Measurements from ENCODE around the gene SLC37A1. TPM values are rescaled to one million over a fixed set of nuclear protein-coding genes. Genes with fewer than 3 reads are reported as not detected.
A peak's percentile ranks its signal among the peaks of the same experiment; 100 is the strongest.

Gene SLC37A1
- total RNA-seq, 1 experiment from 2014 or later: 37.7 TPM

DNA sequence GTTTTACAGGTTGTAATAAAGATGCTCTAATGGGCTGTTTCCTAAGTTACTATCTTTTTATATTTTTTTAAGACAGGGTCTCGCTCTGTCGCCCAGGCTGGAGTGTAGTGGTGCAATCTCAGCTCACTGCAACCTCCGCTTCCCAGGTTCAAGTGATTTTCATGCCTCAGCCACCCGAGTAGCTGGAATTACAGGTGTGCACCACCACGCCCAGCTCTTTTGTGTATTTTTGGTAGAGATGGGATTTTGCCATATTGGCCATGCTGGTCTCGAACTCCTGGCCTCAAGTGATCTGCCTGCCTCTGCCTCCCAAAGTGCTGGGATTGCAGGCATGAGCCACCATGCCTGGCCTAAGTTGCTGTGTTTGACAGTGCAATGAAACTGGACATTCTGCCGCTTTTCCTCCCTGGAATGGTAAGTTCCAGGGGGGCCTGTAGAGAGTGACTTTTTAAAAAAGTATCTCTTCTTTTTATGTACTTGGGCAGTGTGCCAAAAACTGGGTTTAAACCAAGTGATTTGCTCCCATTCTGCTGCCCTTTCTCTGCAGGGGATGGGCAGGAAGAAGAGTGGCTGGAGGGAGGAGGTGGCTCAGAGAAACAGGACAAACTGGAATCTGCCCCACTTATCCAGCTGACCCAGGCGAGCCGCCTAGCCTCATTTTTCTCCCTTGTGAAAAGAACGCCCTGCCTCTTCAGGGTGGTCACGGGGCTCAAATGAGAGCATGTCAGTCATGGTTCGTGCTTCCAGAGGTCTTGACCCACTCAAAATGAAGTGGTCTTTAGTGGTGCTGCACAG, 2.3 kb downstream of the SLC37A1 start:
- TF ChIP-seq, protein P1, sequence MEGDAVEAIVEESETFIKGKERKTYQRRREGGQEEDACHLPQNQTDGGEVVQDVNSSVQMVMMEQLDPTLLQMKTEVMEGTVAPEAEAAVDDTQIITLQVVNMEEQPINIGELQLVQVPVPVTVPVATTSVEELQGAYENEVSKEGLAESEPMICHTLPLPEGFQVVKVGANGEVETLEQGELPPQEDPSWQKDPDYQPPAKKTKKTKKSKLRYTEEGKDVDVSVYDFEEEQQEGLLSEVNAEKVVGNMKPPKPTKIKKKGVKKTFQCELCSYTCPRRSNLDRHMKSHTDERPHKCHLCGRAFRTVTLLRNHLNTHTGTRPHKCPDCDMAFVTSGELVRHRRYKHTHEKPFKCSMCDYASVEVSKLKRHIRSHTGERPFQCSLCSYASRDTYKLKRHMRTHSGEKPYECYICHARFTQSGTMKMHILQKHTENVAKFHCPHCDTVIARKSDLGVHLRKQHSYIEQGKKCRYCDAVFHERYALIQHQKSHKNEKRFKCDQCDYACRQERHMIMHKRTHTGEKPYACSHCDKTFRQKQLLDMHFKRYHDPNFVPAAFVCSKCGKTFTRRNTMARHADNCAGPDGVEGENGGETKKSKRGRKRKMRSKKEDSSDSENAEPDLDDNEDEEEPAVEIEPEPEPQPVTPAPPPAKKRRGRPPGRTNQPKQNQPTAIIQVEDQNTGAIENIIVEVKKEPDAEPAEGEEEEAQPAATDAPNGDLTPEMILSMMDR (conservative IDR thresholded peaks at IDR 0.05): no peak
- Histone ChIP-seq H4K8ac (replicated peaks; ENCODE audit: insufficient read length, low read depth, low read length) (no peak overlapping the region), H3T11ph (ENCODE audit: low read length) (no peak overlapping the region), H3K4ac (ENCODE audit: low read depth, low read length) (no peak overlapping the region), H3K23ac (ENCODE audit: insufficient read length, low read depth, low read length) (no peak overlapping the region), H2BK5ac (ENCODE audit: insufficient read length, low read length) (no peak overlapping the region), H3K14ac (ENCODE audit: insufficient read depth, low read length) (no peak overlapping the region), H3K4me1 (ENCODE audit: insufficient read depth, low read length) (peaks cover 9% of the 10 kb centered on the region; the same call in 1 of the 2 replicates), H2BK120ac (ENCODE audit: low read depth, low read length, poor library complexity, severe bottlenecking) (no peak overlapping the region), H3K27ac (ENCODE audit: insufficient read length, low read depth, low read length) (no peak overlapping the region), H3K56ac (ENCODE audit: insufficient read length, low read depth, low read length) (no peak overlapping the region), H3K23me2 (ENCODE audit: insufficient read length, low read depth, low read length, poor library complexity, severe bottlenecking) (peaks cover 10% of the 10 kb centered on the region), H2AFZ (ENCODE audit: low read length) (no peak overlapping the region), H2BK12ac (ENCODE audit: insufficient read length, low read depth, low read length) (no peak overlapping the region), H3K9ac (ENCODE audit: extremely low read depth, insufficient read length, low read length) (no peak overlapping the region), H2BK15ac (ENCODE audit: low read depth, low read length) (no peak overlapping the region; the same call in 1 of the 2 replicates), H2AK5ac (ENCODE audit: insufficient read length, low read length) (no peak overlapping the region), H3K27me3 (ENCODE audit: insufficient read depth, low read length) (no peaks in the 10 kb centered on the region), H3K79me1 (ENCODE audit: insufficient read depth, low read depth, low read length, poor library complexity, severe bottlenecking) (no peaks in the 10 kb centered on the region), H4K91ac (ENCODE audit: insufficient read length, low read depth, low read length) (no peak overlapping the region), H4K20me1 (ENCODE audit: control insufficient read depth, insufficient read depth, insufficient read length) (no peaks in the 10 kb centered on the region), H3K18ac (ENCODE audit: insufficient read length, low read depth, low read length) (no peak overlapping the region), H4K5ac (ENCODE audit: insufficient read length, low read depth, low read length) (no peak overlapping the region), H3K4me2 (ENCODE audit: insufficient read depth, insufficient read length, low read length) (peak overlapping the region; percentile 39), H2BK20ac (ENCODE audit: low read depth, low read length, poor library complexity, severe bottlenecking) (no peak overlapping the region), H3K79me2 (ENCODE audit: insufficient read depth, low read length) (no peaks in the 10 kb centered on the region), H3K9me3 (ENCODE audit: control insufficient read depth, low read depth, low read length) (no peaks in the 10 kb centered on the region)
- Mint-ChIP-seq H3K4me1 (peaks cover 41 to 50% of the 10 kb centered on the region in 2 experiments), H3K27me3 (ENCODE audit: low read depth) (peaks cover 5% of the 10 kb centered on the region), H3K9me3 (no peaks in the 10 kb centered on the region; a peak in 1 of 5 replicates), H3K36me3 (ENCODE audit: insufficient read depth in 1 of 3, low read depth in 3 of 3) (peaks cover 2 to 42% (median 23%) of the 10 kb centered on the region in 3 experiments; a peak in 5 of 7 replicates), H3K27ac (peak overlapping the region in 1 of 3 experiments; percentile 54; a peak in 2 of 7 replicates), H3K4me3 (peak overlapping the region; percentile 68 to 79)
- DNase-seq: no peak
- WGBS (ENCODE audit: extremely low coverage, insufficient read length, low lambda C conversion rate): no CpG with 5 or more reads among the region's 12 CpGs
